ENCODE measurements around the gene DDX27. TPM values are rescaled to one million over a fixed set of nuclear protein-coding genes. Genes with fewer than 3 reads are reported as not detected.
A peak's percentile ranks its signal among the peaks of the same experiment; 100 is the strongest.

Gene DDX27
- total and polyA plus RNA-seq, 2 of the 13 experiments (the other 11 are each of a cell fraction or from before 2014, with no cell fraction given) = 42.6 to 72.8 TPM

- TF ChIP-seq SIX4 (CRISPR knock-in tag; IDR thresholded peaks at IDR 0.05) (peak; percentile 50; the same call in 1 of the 2 replicates), CCDC6 (CRISPR knock-in tag; IDR thresholded peaks at IDR 0.05) (no peak), CAMTA2 (CRISPR knock-in tag; IDR thresholded peaks at IDR 0.05; ENCODE audit: borderline replicate concordance) (no peak), KAT2B (IDR thresholded peaks at IDR 0.05; ENCODE audit: borderline replicate concordance, low read depth, low read length) (no peak), ZNF251 (CRISPR knock-in tag; IDR thresholded peaks at IDR 0.05) (no peak), MED8 (CRISPR knock-in tag; IDR thresholded peaks at IDR 0.05; ENCODE audit: insufficient replicate concordance) (no peak), NRL (CRISPR knock-in tag; IDR thresholded peaks at IDR 0.05; ENCODE audit: borderline replicate concordance) (no peak), KDM5B (CRISPR knock-in tag; IDR thresholded peaks at IDR 0.05; ENCODE audit: borderline replicate concordance) (no peak), FOXO4 (CRISPR knock-in tag; conservative IDR thresholded peaks at IDR 0.05) (no peak), MLLT10 (CRISPR knock-in tag; IDR thresholded peaks at IDR 0.05) (no peak), ZFP91 (CRISPR knock-in tag; IDR thresholded peaks at IDR 0.05; ENCODE audit: borderline replicate concordance) (no peak), HDAC2 (CRISPR knock-in tag; IDR thresholded peaks at IDR 0.05) (peak; percentile 56; the same call in 1 of the 2 replicates), ZNF772 (CRISPR knock-in tag; IDR thresholded peaks at IDR 0.05) (no peak), ARNTL (CRISPR knock-in tag; IDR thresholded peaks at IDR 0.05) (no peak), ZNF512B (CRISPR knock-in tag; IDR thresholded peaks at IDR 0.05; ENCODE audit: borderline replicate concordance) (no peak), ZNF496 (CRISPR knock-in tag; IDR thresholded peaks at IDR 0.05; ENCODE audit: insufficient replicate concordance) (no peak)
- TF ChIP-seq, protein P1, sequence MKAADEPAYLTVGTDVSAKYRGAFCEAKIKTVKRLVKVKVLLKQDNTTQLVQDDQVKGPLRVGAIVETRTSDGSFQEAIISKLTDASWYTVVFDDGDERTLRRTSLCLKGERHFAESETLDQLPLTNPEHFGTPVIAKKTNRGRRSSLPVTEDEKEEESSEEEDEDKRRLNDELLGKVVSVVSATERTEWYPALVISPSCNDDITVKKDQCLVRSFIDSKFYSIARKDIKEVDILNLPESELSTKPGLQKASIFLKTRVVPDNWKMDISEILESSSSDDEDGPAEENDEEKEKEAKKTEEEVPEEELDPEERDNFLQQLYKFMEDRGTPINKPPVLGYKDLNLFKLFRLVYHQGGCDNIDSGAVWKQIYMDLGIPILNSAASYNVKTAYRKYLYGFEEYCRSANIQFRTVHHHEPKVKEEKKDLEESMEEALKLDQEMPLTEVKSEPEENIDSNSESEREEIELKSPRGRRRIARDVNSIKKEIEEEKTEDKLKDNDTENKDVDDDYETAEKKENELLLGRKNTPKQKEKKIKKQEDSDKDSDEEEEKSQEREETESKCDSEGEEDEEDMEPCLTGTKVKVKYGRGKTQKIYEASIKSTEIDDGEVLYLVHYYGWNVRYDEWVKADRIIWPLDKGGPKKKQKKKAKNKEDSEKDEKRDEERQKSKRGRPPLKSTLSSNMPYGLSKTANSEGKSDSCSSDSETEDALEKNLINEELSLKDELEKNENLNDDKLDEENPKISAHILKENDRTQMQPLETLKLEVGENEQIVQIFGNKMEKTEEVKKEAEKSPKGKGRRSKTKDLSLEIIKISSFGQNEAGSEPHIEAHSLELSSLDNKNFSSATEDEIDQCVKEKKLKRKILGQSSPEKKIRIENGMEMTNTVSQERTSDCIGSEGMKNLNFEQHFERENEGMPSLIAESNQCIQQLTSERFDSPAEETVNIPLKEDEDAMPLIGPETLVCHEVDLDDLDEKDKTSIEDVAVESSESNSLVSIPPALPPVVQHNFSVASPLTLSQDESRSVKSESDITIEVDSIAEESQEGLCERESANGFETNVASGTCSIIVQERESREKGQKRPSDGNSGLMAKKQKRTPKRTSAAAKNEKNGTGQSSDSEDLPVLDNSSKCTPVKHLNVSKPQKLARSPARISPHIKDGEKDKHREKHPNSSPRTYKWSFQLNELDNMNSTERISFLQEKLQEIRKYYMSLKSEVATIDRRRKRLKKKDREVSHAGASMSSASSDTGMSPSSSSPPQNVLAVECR (CRISPR knock-in tag; IDR thresholded peaks at IDR 0.05; ENCODE audit: borderline replicate concordance) = peak; percentile 48; the same call in 1 of the 2 replicates
Observed at GRCh38 chr20:49216991-49217578, 2.1 kb upstream of the DDX27 start (continued).
